ENCODE results near the gene LUC7L.
"Not testable (repeated sequence)": the region's sequence is repeated elsewhere in the genome, so short reads cannot be mapped to it uniquely, and the experiment has no call there.

The LUC7L gene

GRCh38 chr16:228151-228851 lies 948 bp downstream of the LUC7L start:
- Histone ChIP-seq H3K36me3 (ENCODE audit: control insufficient read depth in 2 of 2, insufficient read depth in 2 of 2, low read length in 2 of 2) (peaks cover 19% of the 10 kb centered on the region in 2 donors), H3K27ac (ENCODE audit: low read length) (peak overlapping the region; percentile 93), H3K4me3 (ENCODE audit: low read length in 2 of 2) (peak overlapping the region; percentile 91 to 96), H3K9me3 (ENCODE audit: control insufficient read depth in 2 of 2, low read length in 2 of 2) (no peaks in the 10 kb centered on the region), H3K27me3 (ENCODE audit: control insufficient read depth in 1 of 2, insufficient read depth in 2 of 2, low read length in 2 of 2) (no peaks in the 10 kb centered on the region), H3K9ac (ENCODE audit: low read length in 2 of 2) (peak overlapping the region; percentile 92 to 96), H3K4me1 (ENCODE audit: control insufficient read depth, insufficient read depth, low read length) (peaks cover 16% of the 10 kb centered on the region)

GRCh38 chr16:220021-220420 lies 9.2 kb downstream of the LUC7L start:
- Histone ChIP-seq H3K9me3 (ENCODE audit: control insufficient read depth in 2 of 2, low read length in 2 of 2) (no peaks in the 10 kb centered on the region), H3K4me3 (ENCODE audit: low read length in 2 of 2) (no peak overlapping the region), H3K36me3 (ENCODE audit: control insufficient read depth in 2 of 2, insufficient read depth in 2 of 2, low read length in 2 of 2) (peaks cover 23 to 30% of the 10 kb centered on the region in 2 donors)

GRCh38 chr16:212999-213398 lies 16.2 kb downstream of the LUC7L start:
- H3K4me3 ChIP-seq (ENCODE audit: low read length in 2 of 2), result no peak overlapping the region
- H3K9me3 ChIP-seq (ENCODE audit: control insufficient read depth in 2 of 2, low read length in 2 of 2), result no peaks in the 10 kb centered on the region
- no peak overlapping the region for H3K27ac ChIP-seq (ENCODE audit: low read length)
- peaks cover 25 to 36% of the 10 kb centered on the region in 2 donors for H3K36me3 ChIP-seq (ENCODE audit: control insufficient read depth in 2 of 2, insufficient read depth in 2 of 2, low read length in 2 of 2)
- H3K27me3 ChIP-seq (ENCODE audit: control insufficient read depth in 1 of 2, insufficient read depth in 2 of 2, low read length in 2 of 2), result no peaks in the 10 kb centered on the region
- H3K4me1 ChIP-seq (ENCODE audit: control insufficient read depth, insufficient read depth, low read length), result no peaks in the 10 kb centered on the region
- H3K9ac ChIP-seq (ENCODE audit: low read length in 2 of 2), result no peak overlapping the region

More at GRCh38 chr16:220021-220420, 9.2 kb downstream of the LUC7L start:
- H3K9ac ChIP-seq (ENCODE audit: low read length in 2 of 2), result no peak overlapping the region
- H3K4me1 ChIP-seq (ENCODE audit: control insufficient read depth, insufficient read depth, low read length), result no peaks in the 10 kb centered on the region
- no peaks in the 10 kb centered on the region for H3K27me3 ChIP-seq (ENCODE audit: control insufficient read depth in 1 of 2, insufficient read depth in 2 of 2, low read length in 2 of 2)
- H3K27ac ChIP-seq (ENCODE audit: low read length), result no peak overlapping the region

GRCh38 chr16:211631-212180 lies 17.5 kb downstream of the LUC7L start:
- H3K9me3 ChIP-seq (ENCODE audit: control insufficient read depth in 2 of 2, low read length in 2 of 2); H3K27ac ChIP-seq (ENCODE audit: low read length); H3K4me3 ChIP-seq (ENCODE audit: low read length in 2 of 2); H3K4me1 ChIP-seq (ENCODE audit: control insufficient read depth, insufficient read depth, low read length); H3K9ac ChIP-seq (ENCODE audit: low read length in 2 of 2); H3K27me3 ChIP-seq (ENCODE audit: control insufficient read depth in 1 of 2, insufficient read depth in 2 of 2, low read length in 2 of 2): not testable (repeated sequence)
- H3K36me3 ChIP-seq (ENCODE audit: control insufficient read depth in 2 of 2, insufficient read depth in 2 of 2, low read length in 2 of 2), result peaks cover 31 to 33% of the 10 kb centered on the region in 2 donors

- H3K36me3 ChIP-seq (ENCODE audit: control insufficient read depth in 2 of 2, insufficient read depth in 2 of 2, low read length in 2 of 2), result peaks cover 41 to 46% of the 10 kb centered on the region in 2 donors
- H3K9ac ChIP-seq (ENCODE audit: low read length in 2 of 2), result not testable (repeated sequence)
These were observed 19.9 kb downstream of the LUC7L start for GRCh38 chr16:209359-209758.

GRCh38 chr16:204046-204445 lies 25.2 kb downstream of the LUC7L start:
- H3K4me3 ChIP-seq (ENCODE audit: low read length in 2 of 2); H3K9ac ChIP-seq (ENCODE audit: low read length in 2 of 2); H3K27me3 ChIP-seq (ENCODE audit: control insufficient read depth in 1 of 2, insufficient read depth in 2 of 2, low read length in 2 of 2); H3K9me3 ChIP-seq (ENCODE audit: control insufficient read depth in 2 of 2, low read length in 2 of 2); H3K27ac ChIP-seq (ENCODE audit: low read length); H3K4me1 ChIP-seq (ENCODE audit: control insufficient read depth, insufficient read depth, low read length): not testable (repeated sequence)
- peaks cover 33 to 43% of the 10 kb centered on the region in 2 donors for H3K36me3 ChIP-seq (ENCODE audit: control insufficient read depth in 2 of 2, insufficient read depth in 2 of 2, low read length in 2 of 2)

More at GRCh38 chr16:209359-209758, 19.9 kb downstream of the LUC7L start:
- H3K27ac ChIP-seq (ENCODE audit: low read length); H3K4me3 ChIP-seq (ENCODE audit: low read length in 2 of 2); H3K27me3 ChIP-seq (ENCODE audit: control insufficient read depth in 1 of 2, insufficient read depth in 2 of 2, low read length in 2 of 2); H3K4me1 ChIP-seq (ENCODE audit: control insufficient read depth, insufficient read depth, low read length); H3K9me3 ChIP-seq (ENCODE audit: control insufficient read depth in 2 of 2, low read length in 2 of 2): not testable (repeated sequence)

GRCh38 chr16:203246-203645 lies 26.0 kb downstream of the LUC7L start:
- H3K27me3 ChIP-seq (ENCODE audit: control insufficient read depth in 1 of 2, insufficient read depth in 2 of 2, low read length in 2 of 2), result no peaks in the 10 kb centered on the region
- no peak overlapping the region for H3K27ac ChIP-seq (ENCODE audit: low read length)
- H3K9me3 ChIP-seq (ENCODE audit: control insufficient read depth in 2 of 2, low read length in 2 of 2), result no peaks in the 10 kb centered on the region
- H3K4me3 ChIP-seq (ENCODE audit: low read length in 2 of 2), result no peak overlapping the region
- H3K4me1 ChIP-seq (ENCODE audit: control insufficient read depth, insufficient read depth, low read length), result no peaks in the 10 kb centered on the region
- H3K36me3 ChIP-seq (ENCODE audit: control insufficient read depth in 2 of 2, insufficient read depth in 2 of 2, low read length in 2 of 2), result peaks cover 33 to 47% of the 10 kb centered on the region in 2 donors
- H3K9ac ChIP-seq (ENCODE audit: low read length in 2 of 2), result no peak overlapping the region

GRCh38 chr16:200388-200787 lies 28.9 kb downstream of the LUC7L start:
- peaks cover 31 to 42% of the 10 kb centered on the region in 2 donors for H3K36me3 ChIP-seq (ENCODE audit: control insufficient read depth in 2 of 2, insufficient read depth in 2 of 2, low read length in 2 of 2)
- H3K27ac ChIP-seq (ENCODE audit: low read length), result no peak overlapping the region
- H3K4me3 ChIP-seq (ENCODE audit: low read length in 2 of 2), result no peak overlapping the region
- no peaks in the 10 kb centered on the region for H3K4me1 ChIP-seq (ENCODE audit: control insufficient read depth, insufficient read depth, low read length)
- H3K27me3 ChIP-seq (ENCODE audit: control insufficient read depth in 1 of 2, insufficient read depth in 2 of 2, low read length in 2 of 2), result no peaks in the 10 kb centered on the region
- H3K9me3 ChIP-seq (ENCODE audit: control insufficient read depth in 2 of 2, low read length in 2 of 2), result no peaks in the 10 kb centered on the region
- no peak overlapping the region for H3K9ac ChIP-seq (ENCODE audit: low read length in 2 of 2)

- Histone ChIP-seq H3K9ac (ENCODE audit: low read length in 2 of 2) (no peak overlapping the region), H3K36me3 (ENCODE audit: control insufficient read depth in 2 of 2, insufficient read depth in 2 of 2, low read length in 2 of 2) (peaks cover 67 to 68% of the 10 kb centered on the region in 2 donors), H3K4me3 (ENCODE audit: low read length in 2 of 2) (no peak overlapping the region), H3K9me3 (ENCODE audit: control insufficient read depth in 2 of 2, low read length in 2 of 2) (no peaks in the 10 kb centered on the region), H3K27me3 (ENCODE audit: control insufficient read depth in 1 of 2, insufficient read depth in 2 of 2, low read length in 2 of 2) (no peaks in the 10 kb centered on the region), H3K27ac (ENCODE audit: low read length) (no peak overlapping the region), H3K4me1 (ENCODE audit: control insufficient read depth, insufficient read depth, low read length) (no peaks in the 10 kb centered on the region)
These were observed 34.7 kb downstream of the LUC7L start for GRCh38 chr16:194516-194915.

- Histone ChIP-seq H3K27me3 (ENCODE audit: control insufficient read depth in 1 of 2, insufficient read depth in 2 of 2, low read length in 2 of 2) (no peaks in the 10 kb centered on the region), H3K9ac (ENCODE audit: low read length in 2 of 2) (no peak overlapping the region), H3K4me3 (ENCODE audit: low read length in 2 of 2) (no peak overlapping the region), H3K27ac (ENCODE audit: low read length) (no peak overlapping the region), H3K36me3 (ENCODE audit: control insufficient read depth in 2 of 2, insufficient read depth in 2 of 2, low read length in 2 of 2) (peaks cover 69 to 71% of the 10 kb centered on the region in 2 donors), H3K9me3 (ENCODE audit: control insufficient read depth in 2 of 2, low read length in 2 of 2) (no peaks in the 10 kb centered on the region), H3K4me1 (ENCODE audit: control insufficient read depth, insufficient read depth, low read length) (no peaks in the 10 kb centered on the region)
These were observed 35.8 kb downstream of the LUC7L start for GRCh38 chr16:193441-193840.

- Histone ChIP-seq H3K36me3 (ENCODE audit: control insufficient read depth in 2 of 2, insufficient read depth in 2 of 2, low read length in 2 of 2) (peaks cover 64 to 70% of the 10 kb centered on the region in 2 donors), H3K4me3 (ENCODE audit: low read length in 2 of 2) (no peak overlapping the region), H3K9me3 (ENCODE audit: control insufficient read depth in 2 of 2, low read length in 2 of 2) (no peaks in the 10 kb centered on the region), H3K27me3 (ENCODE audit: control insufficient read depth in 1 of 2, insufficient read depth in 2 of 2, low read length in 2 of 2) (no peaks in the 10 kb centered on the region), H3K4me1 (ENCODE audit: control insufficient read depth, insufficient read depth, low read length) (no peaks in the 10 kb centered on the region), H3K9ac (ENCODE audit: low read length in 2 of 2) (no peak overlapping the region), H3K27ac (ENCODE audit: low read length) (no peak overlapping the region)
These were observed 36.6 kb downstream of the LUC7L start for GRCh38 chr16:192686-193085.

Data from stomach smooth muscle (tissue), 2 donors.